CD4-positive, alpha-beta memory T cell (primary cell): ENCODE results near the gene SFMBT2. TPM values are rescaled to one million over a fixed set of nuclear protein-coding genes. Genes with fewer than 3 reads are reported as not detected.
"Not testable (repeated sequence)": the region's sequence is repeated elsewhere in the genome, so short reads cannot be mapped to it uniquely, and the experiment has no call there.

ENCODE experiments used
- CTCF ChIA-PET: fragments of 350-600 bp; sonication (Branson Sonifier 250); formaldehyde crosslinking; loops from one replicate; lab custom pipeline; 2021; ENCODE audit warnings: inconsistent platforms; ENCODE audit not compliant: partially characterized antibody; lab: Charles Lee
- POLR2A ChIA-PET: fragments of 350-600 bp; sonication (Branson Sonifier 250); formaldehyde crosslinking; loops from one replicate; lab custom pipeline; 2021; ENCODE audit not compliant: partially characterized antibody; lab: Charles Lee
- DNase-seq, 5 donors: peaks; one replicate each; pipeline versions ENCODE4 v3.0.0 to v3.0.0-alpha.2; 2020 to 2022; ENCODE audit warnings: mixed read lengths in 1 of 5
- H3K27ac ChIP-seq: one replicate; pipeline ENCODE4 v1.7.0; 2013; ENCODE audit warnings: low read depth, low read length
- H3K27me3 ChIP-seq: 2 replicates; pipeline ENCODE4 v1.7.0; 2013; ENCODE audit warnings: mild to moderate bottlenecking, low read length, moderate library complexity; ENCODE audit not compliant: insufficient read depth
- H3K36me3 ChIP-seq: 2 replicates; pipeline ENCODE4 v1.7.0; 2013; ENCODE audit warnings: mild to moderate bottlenecking, low read length, moderate library complexity; ENCODE audit not compliant: insufficient read depth
- H3K4me1 ChIP-seq: 2 replicates; pipeline ENCODE4 v1.7.0; 2013; ENCODE audit warnings: mild to moderate bottlenecking, low read length, moderate library complexity; ENCODE audit not compliant: insufficient read depth
- H3K4me3 ChIP-seq, 2 donors: one replicate each; pipeline ENCODE4 v1.7.0; 2013; ENCODE audit warnings: low read length in 2 of 2, mild to moderate bottlenecking in 1 of 2
- H3K9me3 ChIP-seq, 2 donors: one replicate each; pipeline ENCODE4 v1.7.0; 2013; ENCODE audit warnings: low read length in 2 of 2, control low read depth in 1 of 2; ENCODE audit not compliant: control insufficient read depth in 1 of 2
- H3K27ac Mint-ChIP-seq, 7 donors: one replicate each; pipeline ENCODE4 v1.8.0; 2020 to 2021; ENCODE audit warnings: mixed read lengths in 7 of 7, mild to moderate bottlenecking in 6 of 7, inconsistent platforms in 3 of 7, moderate library complexity in 3 of 7
- H3K27me3 Mint-ChIP-seq, 2 donors: one replicate each; pipeline ENCODE4 v1.8.0; 2020 to 2021; ENCODE audit warnings: mixed read lengths in 2 of 2
- H3K36me3 Mint-ChIP-seq, 2 donors: one replicate each; pipeline ENCODE4 v1.8.0; 2020 to 2021; ENCODE audit warnings: mixed read lengths in 2 of 2, inconsistent platforms in 1 of 2, mild to moderate bottlenecking in 1 of 2
- H3K4me1 Mint-ChIP-seq, 4 donors: one replicate each; pipeline ENCODE4 v1.8.0; 2020 to 2021; ENCODE audit warnings: mixed read lengths in 4 of 4, mild to moderate bottlenecking in 1 of 4
- H3K4me3 Mint-ChIP-seq, 8 donors: one replicate each; pipeline ENCODE4 v1.8.0; 2020 to 2021; ENCODE audit warnings: mixed read lengths in 8 of 8, mild to moderate bottlenecking in 7 of 8, moderate library complexity in 6 of 8, inconsistent platforms in 3 of 8
- H3K9me3 Mint-ChIP-seq, 8 donors: one replicate each; pipeline ENCODE4 v1.8.0; 2020 to 2021; ENCODE audit warnings: mixed read lengths in 8 of 8, mild to moderate bottlenecking in 5 of 8, inconsistent platforms in 3 of 8, moderate library complexity in 1 of 8
- intact Hi-C: fragments of 100-400 bp; cut with micrococcal nuclease; formaldehyde crosslinking; loops from one replicate; pipeline ENCODE4 v1.15.1; 2023
- polyA plus RNA-seq, 2 donors: library from polyadenylated mRNA; unstranded; fragments of 300-500 nt; fragmentation: Illumina TruSeq; gene quantifications; one replicate each; pipeline ENCODE4 v1.2.3, GENCODE V29; 2021
- total RNA-seq, 2 experiments: library from RNA; stranded (reverse); gene quantifications; one replicate each; pipeline ENCODE4 v1.2.3, GENCODE V29; 2021

Gene SFMBT2
- total and polyA plus RNA-seq, 4 experiments from 2014 or later = 1.7 to 22.3 (median 11.7) TPM

DNA sequence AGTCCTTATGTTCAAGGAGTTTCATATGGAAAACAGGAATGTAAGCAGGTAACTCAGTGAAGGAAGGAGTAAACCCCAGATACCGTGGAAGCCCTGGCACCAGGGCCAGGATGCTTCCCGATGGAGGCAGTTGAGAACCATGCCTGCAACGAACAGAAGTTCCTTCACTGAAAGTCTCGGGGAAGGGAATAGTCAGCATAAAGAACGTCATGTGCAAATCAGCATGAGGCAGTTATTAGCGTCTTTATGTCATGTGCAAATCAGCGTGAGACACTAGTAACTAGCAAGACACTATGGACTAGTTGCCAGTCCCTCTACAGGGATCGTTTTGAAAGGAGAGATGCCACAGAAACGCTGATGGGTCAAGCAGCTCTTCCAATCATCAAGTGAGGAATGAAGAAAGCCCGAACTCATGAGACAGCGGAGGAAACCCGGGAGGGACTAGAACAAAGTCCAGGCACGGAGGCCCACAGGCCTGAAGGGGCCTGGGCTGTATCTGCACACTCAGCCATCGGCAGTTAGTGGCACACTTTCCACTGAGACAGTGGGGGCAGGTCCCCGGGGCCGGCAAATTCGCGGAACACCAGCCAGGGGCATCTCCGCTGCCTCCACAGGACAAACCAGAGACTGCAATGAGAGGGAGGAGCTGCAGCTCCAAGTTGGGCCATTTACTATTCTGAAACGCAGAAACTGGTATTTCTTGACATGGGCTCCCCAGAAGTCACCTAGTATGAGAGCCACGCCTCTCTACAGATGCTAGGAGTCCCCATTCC lies 109.6 kb downstream of the SFMBT2 start:
- H3K9me3 Mint-ChIP-seq = peaks cover 0 to 3% (median 0%) of the 10 kb centered on the region in 8 donors
- Histone ChIP-seq H3K4me3 (no peak overlapping the region), H3K4me1 (peaks cover 15% of the 10 kb centered on the region), H3K27me3 (no peaks in the 10 kb centered on the region), H3K36me3 (no peaks in the 10 kb centered on the region), H3K27ac (no peak overlapping the region), H3K9me3 (no peaks in the 10 kb centered on the region)
- intact Hi-C loops = no loop called here
- ChIA-PET CTCF (no interaction called here), POLR2A (no interaction called here)
- peaks cover 28 to 53% (median 43%) of the 10 kb centered on the region in 4 donors for H3K4me1 Mint-ChIP-seq
- no peak overlapping the region for H3K4me3 Mint-ChIP-seq
- H3K27me3 Mint-ChIP-seq = no peaks in the 10 kb centered on the region
- H3K36me3 Mint-ChIP-seq = peaks cover 13 to 20% of the 10 kb centered on the region in 2 donors
- H3K27ac Mint-ChIP-seq = no peak overlapping the region
- DNase-seq = no peak

DNA sequence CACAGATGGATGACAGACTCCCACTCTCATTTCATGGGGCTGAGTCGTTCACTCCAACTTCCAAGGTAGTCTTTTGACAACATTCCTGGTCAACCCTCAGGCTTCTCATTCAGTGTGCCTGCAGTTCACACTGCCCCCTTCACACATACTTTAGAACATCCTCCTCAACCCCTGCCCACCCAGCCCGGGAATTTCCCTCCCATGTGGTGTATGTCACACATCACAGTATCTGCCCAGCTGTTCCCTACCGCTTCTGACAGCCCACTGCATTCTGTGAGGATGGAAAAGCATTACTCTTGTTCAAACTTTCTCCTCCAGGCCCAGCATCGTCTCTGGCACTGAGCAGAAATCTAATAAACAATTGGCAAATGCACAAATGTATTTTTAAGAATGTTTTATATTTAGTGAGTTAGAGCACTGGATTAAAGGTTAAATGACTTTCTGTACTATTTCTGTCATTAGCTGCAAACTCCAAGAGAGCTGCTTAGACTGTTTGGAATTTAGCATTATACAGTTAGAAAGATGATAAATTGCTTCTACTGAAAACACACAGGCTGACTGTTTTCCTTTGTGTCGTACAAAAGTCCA lies 110.4 kb downstream of the SFMBT2 start:
- H3K9me3 Mint-ChIP-seq = peaks cover 0 to 3% (median 0%) of the 10 kb centered on the region in 8 donors
- POLR2A ChIA-PET = no interaction called here
- Histone ChIP-seq H3K4me1 (peaks cover 15% of the 10 kb centered on the region), H3K27ac (no peak overlapping the region), H3K4me3 (no peak overlapping the region), H3K36me3 (no peaks in the 10 kb centered on the region), H3K27me3 (no peaks in the 10 kb centered on the region), H3K9me3 (no peaks in the 10 kb centered on the region)
- H3K4me1 Mint-ChIP-seq = peaks cover 29 to 58% (median 48%) of the 10 kb centered on the region in 4 donors
- CTCF ChIA-PET = no interaction called here
- H3K27ac Mint-ChIP-seq = no peak overlapping the region
- intact Hi-C loops = no loop called here
- H3K4me3 Mint-ChIP-seq = no peak overlapping the region
- no peak for DNase-seq
- H3K27me3 Mint-ChIP-seq = no peaks in the 10 kb centered on the region
- H3K36me3 Mint-ChIP-seq = peaks cover 13 to 20% of the 10 kb centered on the region in 2 donors

- CTCF ChIA-PET = interaction anchor here (0.7 kb wide), 1 partner anchor 493 kb away, joined by 3 read pairs; no protein-coding TSS in a partner anchor
- H3K27ac ChIP-seq, H3K36me3 ChIP-seq, intact Hi-C loops, H3K9me3 Mint-ChIP-seq, H3K27me3 ChIP-seq, H3K4me3 ChIP-seq, H3K9me3 ChIP-seq, H3K27me3 Mint-ChIP-seq, DNase-seq, POLR2A ChIA-PET: not testable (repeated sequence)
- H3K4me3 Mint-ChIP-seq = peak overlapping the region in 1 of 8 donors; percentile 8
- H3K27ac Mint-ChIP-seq = peak overlapping the region in 1 of 7 donors; percentile 72
- H3K4me1 Mint-ChIP-seq = peaks cover 29 to 63% (median 52%) of the 10 kb centered on the region in 4 donors
- H3K36me3 Mint-ChIP-seq = peaks cover 13 to 20% of the 10 kb centered on the region in 2 donors
- peaks cover 15% of the 10 kb centered on the region for H3K4me1 ChIP-seq
Observed at GRCh38 chr10:7299601-7300325, 111.1 kb downstream of the SFMBT2 start.

GRCh38 chr10:7298495-7298894 lies 112.3 kb downstream of the SFMBT2 start:
- intact Hi-C loops = no loop called here
- no peaks in the 10 kb centered on the region for H3K27me3 ChIP-seq
- no peak overlapping the region for H3K4me3 ChIP-seq
- DNase-seq = no peak
- no peaks in the 10 kb centered on the region for H3K9me3 ChIP-seq
- H3K36me3 Mint-ChIP-seq = peaks cover 13 to 20% of the 10 kb centered on the region in 2 donors
- no peak overlapping the region for H3K27ac Mint-ChIP-seq
- ChIA-PET POLR2A (no interaction called here), CTCF (no interaction called here)
- H3K36me3 ChIP-seq = no peaks in the 10 kb centered on the region
- H3K4me1 Mint-ChIP-seq = peaks cover 30 to 66% (median 54%) of the 10 kb centered on the region in 4 donors
- H3K4me3 Mint-ChIP-seq = no peak overlapping the region
- H3K27me3 Mint-ChIP-seq = no peaks in the 10 kb centered on the region
- peaks cover 0 to 3% (median 0%) of the 10 kb centered on the region in 8 donors for H3K9me3 Mint-ChIP-seq
- H3K27ac ChIP-seq = no peak overlapping the region
- H3K4me1 ChIP-seq = peaks cover 15% of the 10 kb centered on the region

DNA sequence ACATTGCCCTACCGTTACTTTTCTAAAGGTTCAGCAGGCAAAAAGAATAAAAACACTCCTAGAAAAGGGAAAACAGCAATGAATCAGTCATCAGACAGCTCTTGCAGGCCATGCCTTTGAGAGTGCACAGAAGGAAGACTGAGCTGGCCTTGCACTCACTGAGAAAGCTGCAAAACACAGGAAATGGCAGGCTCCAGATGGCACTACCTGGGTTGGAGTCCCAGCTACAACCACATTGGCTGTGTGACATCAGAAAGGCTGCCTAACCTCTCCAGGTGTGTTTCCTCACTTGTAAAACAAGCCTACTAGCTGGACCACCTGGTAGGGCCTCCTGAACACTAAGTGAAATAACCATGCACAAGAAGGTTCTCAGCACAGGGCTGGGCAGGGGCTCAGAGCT lies 113.7 kb downstream of the SFMBT2 start:
- DNase-seq = no peak
- peaks cover 13 to 14% of the 10 kb centered on the region in 2 donors for H3K36me3 Mint-ChIP-seq
- CTCF ChIA-PET = interaction anchor here (1.3 kb wide), 1 partner anchor 11 kb away, joined by 4 read pairs; no protein-coding TSS in a partner anchor
- peak overlapping the region in 1 of 8 donors; percentile 38 for H3K4me3 Mint-ChIP-seq
- Histone ChIP-seq H3K4me3 (no peak overlapping the region), H3K9me3 (no peaks in the 10 kb centered on the region), H3K36me3 (no peaks in the 10 kb centered on the region), H3K27me3 (no peaks in the 10 kb centered on the region), H3K4me1 (peaks cover 15% of the 10 kb centered on the region), H3K27ac (no peak overlapping the region)
- no peak overlapping the region for H3K27ac Mint-ChIP-seq
- intact Hi-C loops = no loop called here
- POLR2A ChIA-PET = no interaction called here
- peaks cover 34 to 60% (median 51%) of the 10 kb centered on the region in 4 donors for H3K4me1 Mint-ChIP-seq
- H3K9me3 Mint-ChIP-seq = peaks cover 0 to 3% (median 0%) of the 10 kb centered on the region in 8 donors
- H3K27me3 Mint-ChIP-seq = no peaks in the 10 kb centered on the region

- H3K27ac ChIP-seq = no peak overlapping the region
- H3K36me3 ChIP-seq = no peaks in the 10 kb centered on the region
- DNase-seq = no peak
- Mint-ChIP-seq H3K27me3 (no peaks in the 10 kb centered on the region), H3K4me1 (peaks cover 32 to 65% (median 49%) of the 10 kb centered on the region in 4 donors), H3K4me3 (no peak overlapping the region), H3K36me3 (peaks cover 11 to 12% of the 10 kb centered on the region in 2 donors), H3K27ac (peak overlapping the region in 1 of 7 donors; percentile 66), H3K9me3 (peaks cover 0 to 3% (median 0%) of the 10 kb centered on the region in 8 donors)
- no peaks in the 10 kb centered on the region for H3K9me3 ChIP-seq
- H3K4me3 ChIP-seq = no peak overlapping the region
- peaks cover 15% of the 10 kb centered on the region for H3K4me1 ChIP-seq
- ChIA-PET CTCF (interaction anchor here (1.3 kb wide), 1 partner anchor 11 kb away, joined by 4 read pairs; no protein-coding TSS in a partner anchor), POLR2A (no interaction called here)
- H3K27me3 ChIP-seq = no peaks in the 10 kb centered on the region
- intact Hi-C loops = no loop called here
Observed at GRCh38 chr10:7296648-7297047, 114.2 kb downstream of the SFMBT2 start.

DNA sequence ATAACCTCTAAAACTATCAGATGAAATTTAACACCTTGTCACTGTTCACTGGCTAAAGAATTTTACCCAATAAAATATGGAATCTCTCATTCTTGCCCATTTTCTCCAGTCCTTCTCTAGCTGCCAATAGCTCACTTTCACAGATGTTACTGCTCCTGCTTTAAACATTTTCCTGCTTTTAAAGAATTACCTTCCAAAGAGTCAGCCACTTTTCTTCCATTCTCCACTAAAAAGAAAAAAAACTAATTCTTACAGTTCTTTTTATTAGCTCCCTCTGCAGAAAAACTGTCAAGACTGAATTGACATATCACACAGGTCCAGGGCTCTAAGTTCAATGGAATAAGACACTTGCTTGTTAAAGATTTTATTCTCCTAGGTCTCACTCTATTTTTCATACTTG lies 114.8 kb downstream of the SFMBT2 start:
- DNase-seq = no peak
- intact Hi-C loops = no loop called here
- H3K4me1 ChIP-seq = peaks cover 15% of the 10 kb centered on the region
- Mint-ChIP-seq H3K4me1 (peaks cover 33 to 67% (median 47%) of the 10 kb centered on the region in 4 donors), H3K4me3 (no peak overlapping the region), H3K36me3 (peaks cover 10 to 12% of the 10 kb centered on the region in 2 donors), H3K27ac (peak overlapping the region in 2 of 7 donors; percentile 18 to 66), H3K9me3 (peaks cover 0 to 3% (median 0%) of the 10 kb centered on the region in 8 donors), H3K27me3 (no peaks in the 10 kb centered on the region)
- H3K36me3 ChIP-seq = no peaks in the 10 kb centered on the region
- ChIA-PET CTCF (no interaction called here), POLR2A (no interaction called here)
- no peak overlapping the region for H3K27ac ChIP-seq
- no peaks in the 10 kb centered on the region for H3K9me3 ChIP-seq
- H3K4me3 ChIP-seq = no peak overlapping the region
- H3K27me3 ChIP-seq = no peaks in the 10 kb centered on the region
